ENCODE results near the gene PPP1R12C. TPM values are rescaled to one million over a fixed set of nuclear protein-coding genes. Genes with fewer than 3 reads are reported as not detected.

PPP1R12C gene
- total and polyA plus RNA-seq, 4 donors, result 104 to 432 (median 176) TPM

- no peaks in the 10 kb centered on the region for H3K36me3 ChIP-seq (ENCODE audit: control insufficient read depth in 1 of 2, insufficient read depth in 2 of 2, low read length in 1 of 2)
- H3K27ac ChIP-seq (ENCODE audit: low read depth in 1 of 2, low read length in 2 of 2), result no peak overlapping the region
- no peaks in the 10 kb centered on the region for H3K27me3 ChIP-seq (ENCODE audit: control insufficient read depth in 1 of 2, insufficient read depth in 2 of 2, low read length in 1 of 2)
- H3K4me3 ChIP-seq (ENCODE audit: low read length in 2 of 2), result no peak overlapping the region
- no peaks in the 10 kb centered on the region for H3K9me3 ChIP-seq (ENCODE audit: control insufficient read depth, low read length)
- no peak for ATAC-seq (ENCODE audit: low FRiP score)
- WGBS, 2 donors, result 32 to 34% methylated on average over 8 of the region's 9 CpGs
- DNase-seq, result no peak
- intact Hi-C loops (cut with DNase I), result loop anchor here in 1 of 2 donors (10.0 kb wide), 1 partner anchor 267 kb away; no protein-coding TSS in a partner anchor
- no peaks in the 10 kb centered on the region for H3K4me1 ChIP-seq (ENCODE audit: control insufficient read depth in 1 of 2, insufficient read depth in 2 of 2, low read length in 2 of 2)
Measured at GRCh38 chr19:55147545-55148251, 30.3 kb upstream of the PPP1R12C start.

- H3K27me3 ChIP-seq (ENCODE audit: control insufficient read depth in 1 of 2, insufficient read depth in 2 of 2, low read length in 1 of 2), result no peaks in the 10 kb centered on the region
- no peak for ATAC-seq (ENCODE audit: low FRiP score)
- intact Hi-C loops (cut with DNase I), result loop anchor here in 1 of 2 donors (10.0 kb wide), 1 partner anchor 268 kb away; no protein-coding TSS in a partner anchor
- WGBS, 2 donors, result 1 to 3% methylated on average over 23 to 27 of the region's 27 CpGs
- no peaks in the 10 kb centered on the region for H3K36me3 ChIP-seq (ENCODE audit: control insufficient read depth in 1 of 2, insufficient read depth in 2 of 2, low read length in 1 of 2)
- no peak for DNase-seq
- no peaks in the 10 kb centered on the region for H3K4me1 ChIP-seq (ENCODE audit: control insufficient read depth in 1 of 2, insufficient read depth in 2 of 2, low read length in 2 of 2)
- no peak overlapping the region for H3K4me3 ChIP-seq (ENCODE audit: low read length in 2 of 2)
- H3K9me3 ChIP-seq (ENCODE audit: control insufficient read depth, low read length), result no peaks in the 10 kb centered on the region
- no peak overlapping the region for H3K27ac ChIP-seq (ENCODE audit: low read depth in 1 of 2, low read length in 2 of 2)
Measured at GRCh38 chr19:55146705-55147273, 29.4 kb upstream of the PPP1R12C start.

- no peaks in the 10 kb centered on the region for H3K36me3 ChIP-seq (ENCODE audit: control insufficient read depth in 1 of 2, insufficient read depth in 2 of 2, low read length in 1 of 2)
- intact Hi-C loops (cut with DNase I), result loop anchor here in 1 of 2 donors (10.0 kb wide), 1 partner anchor 269 kb away; no protein-coding TSS in a partner anchor
- no peak for ATAC-seq (ENCODE audit: low FRiP score)
- H3K4me3 ChIP-seq (ENCODE audit: low read length in 2 of 2), result no peak overlapping the region
- no peak overlapping the region for H3K27ac ChIP-seq (ENCODE audit: low read depth in 1 of 2, low read length in 2 of 2)
- H3K4me1 ChIP-seq (ENCODE audit: control insufficient read depth in 1 of 2, insufficient read depth in 2 of 2, low read length in 2 of 2), result no peaks in the 10 kb centered on the region
- no peaks in the 10 kb centered on the region for H3K9me3 ChIP-seq (ENCODE audit: control insufficient read depth, low read length)
- no peaks in the 10 kb centered on the region for H3K27me3 ChIP-seq (ENCODE audit: control insufficient read depth in 1 of 2, insufficient read depth in 2 of 2, low read length in 1 of 2)
- no peak for DNase-seq
- 1 to 2% methylated on average over 28 to 41 of the region's 41 CpGs for WGBS, 2 donors
Measured at GRCh38 chr19:55146078-55146704, 28.8 kb upstream of the PPP1R12C start.

- DNase-seq (no peak), ATAC-seq (ENCODE audit: low FRiP score) (no peak)
- no peaks in the 10 kb centered on the region for H3K4me1 ChIP-seq (ENCODE audit: control insufficient read depth in 1 of 2, insufficient read depth in 2 of 2, low read length in 2 of 2)
- no peaks in the 10 kb centered on the region for H3K9me3 ChIP-seq (ENCODE audit: control insufficient read depth, low read length)
- no peak overlapping the region for H3K4me3 ChIP-seq (ENCODE audit: low read length in 2 of 2)
- H3K27ac ChIP-seq (ENCODE audit: low read depth in 1 of 2, low read length in 2 of 2), result no peak overlapping the region
- WGBS, 2 donors, result 26 to 31% methylated on average over 3 of the region's 3 CpGs
- intact Hi-C loops (cut with DNase I), result loop anchor here in 1 of 2 donors (10.0 kb wide), 1 partner anchor 270 kb away; no protein-coding TSS in a partner anchor
- H3K27me3 ChIP-seq (ENCODE audit: control insufficient read depth in 1 of 2, insufficient read depth in 2 of 2, low read length in 1 of 2), result no peaks in the 10 kb centered on the region
- H3K36me3 ChIP-seq (ENCODE audit: control insufficient read depth in 1 of 2, insufficient read depth in 2 of 2, low read length in 1 of 2), result no peaks in the 10 kb centered on the region
Measured at GRCh38 chr19:55145232-55145631, 27.8 kb upstream of the PPP1R12C start.

GRCh38 chr19:55141696-55142095 is 24.3 kb upstream of the PPP1R12C start:
- no peak overlapping the region for H3K27ac ChIP-seq (ENCODE audit: low read depth in 1 of 2, low read length in 2 of 2)
- 21 to 24% methylated on average over 21 of the region's 21 CpGs for WGBS, 2 donors
- H3K4me1 ChIP-seq (ENCODE audit: control insufficient read depth in 1 of 2, insufficient read depth in 2 of 2, low read length in 2 of 2), result no peaks in the 10 kb centered on the region
- no peak overlapping the region for H3K4me3 ChIP-seq (ENCODE audit: low read length in 2 of 2)
- DNase-seq (no peak), ATAC-seq (ENCODE audit: low FRiP score) (no peak)
- H3K27me3 ChIP-seq (ENCODE audit: control insufficient read depth in 1 of 2, insufficient read depth in 2 of 2, low read length in 1 of 2), result no peaks in the 10 kb centered on the region
- intact Hi-C loops (cut with DNase I), result loop anchor here (2.0 to 10.0 kb wide), 4 partner anchors 273 to 363 kb away; no protein-coding TSS in a partner anchor
- H3K36me3 ChIP-seq (ENCODE audit: control insufficient read depth in 1 of 2, insufficient read depth in 2 of 2, low read length in 1 of 2), result no peaks in the 10 kb centered on the region
- H3K9me3 ChIP-seq (ENCODE audit: control insufficient read depth, low read length), result no peaks in the 10 kb centered on the region

GRCh38 chr19:55137915-55138314 is 20.5 kb upstream of the PPP1R12C start:
- Histone ChIP-seq H3K4me3 (ENCODE audit: low read length in 2 of 2) (no peak overlapping the region), H3K27me3 (ENCODE audit: control insufficient read depth in 1 of 2, insufficient read depth in 2 of 2, low read length in 1 of 2) (no peaks in the 10 kb centered on the region), H3K27ac (ENCODE audit: low read depth in 1 of 2, low read length in 2 of 2) (no peak overlapping the region), H3K9me3 (ENCODE audit: control insufficient read depth, low read length) (no peaks in the 10 kb centered on the region), H3K4me1 (ENCODE audit: control insufficient read depth in 1 of 2, insufficient read depth in 2 of 2, low read length in 2 of 2) (no peaks in the 10 kb centered on the region), H3K36me3 (ENCODE audit: control insufficient read depth in 1 of 2, insufficient read depth in 2 of 2, low read length in 1 of 2) (no peaks in the 10 kb centered on the region)
- ATAC-seq (ENCODE audit: low FRiP score), result no peak
- DNase-seq, result no peak
- WGBS, 2 donors, result 48 to 50% methylated on average over 9 of the region's 9 CpGs
- intact Hi-C loops (cut with DNase I), result no loop called here

GRCh38 chr19:55136399-55137102 is 19.1 kb upstream of the PPP1R12C start:
- no peaks in the 10 kb centered on the region for H3K36me3 ChIP-seq (ENCODE audit: control insufficient read depth in 1 of 2, insufficient read depth in 2 of 2, low read length in 1 of 2)

GRCh38 chr19:55134736-55135135 is 17.3 kb upstream of the PPP1R12C start:
- no peak for DNase-seq

More at GRCh38 chr19:55136399-55137102, 19.1 kb upstream of the PPP1R12C start:
- Histone ChIP-seq H3K9me3 (ENCODE audit: control insufficient read depth, low read length) (no peaks in the 10 kb centered on the region), H3K27ac (ENCODE audit: low read depth in 1 of 2, low read length in 2 of 2) (no peak overlapping the region), H3K27me3 (ENCODE audit: control insufficient read depth in 1 of 2, insufficient read depth in 2 of 2, low read length in 1 of 2) (no peaks in the 10 kb centered on the region), H3K4me3 (ENCODE audit: low read length in 2 of 2) (no peak overlapping the region), H3K4me1 (ENCODE audit: control insufficient read depth in 1 of 2, insufficient read depth in 2 of 2, low read length in 2 of 2) (no peaks in the 10 kb centered on the region)
- ATAC-seq (ENCODE audit: low FRiP score) (no peak), DNase-seq (no peak)
- WGBS, 2 donors, result 69 to 76% methylated on average over 17 of the region's 17 CpGs
- intact Hi-C loops (cut with DNase I), result no loop called here

More at GRCh38 chr19:55134736-55135135, 17.3 kb upstream of the PPP1R12C start:
- Histone ChIP-seq H3K4me1 (ENCODE audit: control insufficient read depth in 1 of 2, insufficient read depth in 2 of 2, low read length in 2 of 2) (no peaks in the 10 kb centered on the region), H3K27me3 (ENCODE audit: control insufficient read depth in 1 of 2, insufficient read depth in 2 of 2, low read length in 1 of 2) (no peaks in the 10 kb centered on the region), H3K4me3 (ENCODE audit: low read length in 2 of 2) (no peak overlapping the region), H3K9me3 (ENCODE audit: control insufficient read depth, low read length) (no peaks in the 10 kb centered on the region), H3K27ac (ENCODE audit: low read depth in 1 of 2, low read length in 2 of 2) (no peak overlapping the region), H3K36me3 (ENCODE audit: control insufficient read depth in 1 of 2, insufficient read depth in 2 of 2, low read length in 1 of 2) (no peaks in the 10 kb centered on the region)
- ATAC-seq (ENCODE audit: low FRiP score), result no peak
- 22 to 23% methylated on average over 1 to 2 of the region's 3 CpGs for WGBS, 2 donors
- intact Hi-C loops (cut with DNase I), result no loop called here
